ENCODE results near the gene RMRP.

DNA sequence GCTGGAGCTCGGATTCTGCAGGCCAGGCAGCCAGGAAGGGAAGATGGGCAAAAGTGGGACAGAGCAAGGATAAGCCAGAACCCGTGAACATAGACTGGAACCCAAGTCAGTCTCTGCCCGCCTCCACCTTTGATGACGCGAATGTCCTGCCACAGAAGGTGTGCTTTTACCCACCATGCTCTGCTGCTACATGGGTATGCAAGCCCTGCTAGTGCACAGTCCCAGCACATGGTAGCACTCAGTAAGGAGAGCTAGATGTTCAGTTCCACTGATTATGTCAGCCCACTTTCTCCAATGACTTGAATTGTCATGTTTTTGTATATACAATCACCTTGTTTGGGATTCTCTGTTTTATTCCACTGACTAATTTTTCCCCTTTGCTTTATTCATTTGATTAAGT, 28.2 kb downstream of the RMRP start:
- TF ChIP-seq, protein P1, sequence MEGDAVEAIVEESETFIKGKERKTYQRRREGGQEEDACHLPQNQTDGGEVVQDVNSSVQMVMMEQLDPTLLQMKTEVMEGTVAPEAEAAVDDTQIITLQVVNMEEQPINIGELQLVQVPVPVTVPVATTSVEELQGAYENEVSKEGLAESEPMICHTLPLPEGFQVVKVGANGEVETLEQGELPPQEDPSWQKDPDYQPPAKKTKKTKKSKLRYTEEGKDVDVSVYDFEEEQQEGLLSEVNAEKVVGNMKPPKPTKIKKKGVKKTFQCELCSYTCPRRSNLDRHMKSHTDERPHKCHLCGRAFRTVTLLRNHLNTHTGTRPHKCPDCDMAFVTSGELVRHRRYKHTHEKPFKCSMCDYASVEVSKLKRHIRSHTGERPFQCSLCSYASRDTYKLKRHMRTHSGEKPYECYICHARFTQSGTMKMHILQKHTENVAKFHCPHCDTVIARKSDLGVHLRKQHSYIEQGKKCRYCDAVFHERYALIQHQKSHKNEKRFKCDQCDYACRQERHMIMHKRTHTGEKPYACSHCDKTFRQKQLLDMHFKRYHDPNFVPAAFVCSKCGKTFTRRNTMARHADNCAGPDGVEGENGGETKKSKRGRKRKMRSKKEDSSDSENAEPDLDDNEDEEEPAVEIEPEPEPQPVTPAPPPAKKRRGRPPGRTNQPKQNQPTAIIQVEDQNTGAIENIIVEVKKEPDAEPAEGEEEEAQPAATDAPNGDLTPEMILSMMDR (IDR thresholded peaks at IDR 0.05; ENCODE audit: low read length) = no peak
- no peak for TF ChIP-seq EZH2 (IDR thresholded peaks at IDR 0.05; ENCODE audit: borderline replicate concordance, low read length)

All from OCI-LY1 (cell line).